Measurements from ENCODE around the gene RGL3. TPM values are rescaled to one million over a fixed set of nuclear protein-coding genes. Genes with fewer than 3 reads are reported as not detected.
A peak's percentile ranks its signal among the peaks of the same experiment; 100 is the strongest.

RGL3 gene
- total and polyA plus RNA-seq, 10 of the 15 experiments (the other 5 are each of a cell fraction or from before 2014, with no cell fraction given): not detected

DNA sequence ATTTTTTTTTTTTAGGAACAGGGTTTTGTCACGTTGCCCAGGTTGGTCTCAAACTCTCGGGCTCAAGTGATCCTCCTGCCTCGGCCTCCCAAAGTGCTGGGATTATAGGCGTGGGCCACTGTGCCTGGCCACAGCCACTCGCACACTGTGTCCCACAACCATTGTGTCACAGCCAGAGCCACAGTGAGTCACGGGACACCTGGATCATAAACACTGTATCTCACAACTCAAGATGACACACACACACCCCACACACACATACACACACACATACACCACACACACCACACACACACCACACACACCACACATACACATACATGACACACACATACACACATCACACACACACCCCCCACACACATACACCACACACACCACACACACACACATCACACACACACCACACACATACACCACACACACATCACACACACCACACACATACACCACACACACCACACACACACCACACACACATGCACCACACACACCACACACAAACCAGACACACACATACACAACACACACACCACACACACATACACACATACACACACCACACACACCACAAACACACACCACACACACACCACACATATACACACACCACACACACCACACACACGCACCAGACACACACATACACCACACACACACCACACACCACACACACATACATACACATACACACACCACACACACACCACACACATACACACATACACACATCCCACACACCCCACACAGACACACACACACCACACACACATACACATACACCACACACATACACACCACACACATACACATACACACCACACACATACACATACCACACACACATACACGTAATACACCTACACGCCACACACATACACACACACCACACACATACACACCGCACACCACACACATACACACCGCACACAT, 45.5 kb upstream of the RGL3 start:
- intact Hi-C loops (cut with micrococcal nuclease; ENCODE audit: unreplicated experiment) (no loop called here), in situ Hi-C loops (cut with MboI) (no loop called here)
- H2AFZ ChIP-seq (ENCODE audit: control insufficient read depth, low read depth, low read length): no peak overlapping the region
- POLR2A ChIA-PET: interaction anchor here (0.6 kb wide), 1 partner anchor 10 kb away, joined by 4 read pairs; no protein-coding TSS in a partner anchor
- no peaks in the 10 kb centered on the region for H3K36me3 ChIP-seq (ENCODE audit: control insufficient read depth in 2 of 2, insufficient read depth in 2 of 2, low read length in 1 of 2)
- H3K79me2 ChIP-seq (ENCODE audit: control insufficient read depth, insufficient read depth, low read length): no peaks in the 10 kb centered on the region
- no peak overlapping the region for H3K4me3 ChIP-seq
- TF ChIP-seq TCF3 (IDR thresholded peaks at IDR 0.05; ENCODE audit: borderline replicate concordance, insufficient read depth, low read depth, low read length): peak; percentile 24; the same call in 1 of the 2 replicates
- TF ChIP-seq HDGF (IDR thresholded peaks at IDR 0.05): peak; percentile 61; the same call in 1 of the 2 replicates
- TF ChIP-seq, protein P1, sequence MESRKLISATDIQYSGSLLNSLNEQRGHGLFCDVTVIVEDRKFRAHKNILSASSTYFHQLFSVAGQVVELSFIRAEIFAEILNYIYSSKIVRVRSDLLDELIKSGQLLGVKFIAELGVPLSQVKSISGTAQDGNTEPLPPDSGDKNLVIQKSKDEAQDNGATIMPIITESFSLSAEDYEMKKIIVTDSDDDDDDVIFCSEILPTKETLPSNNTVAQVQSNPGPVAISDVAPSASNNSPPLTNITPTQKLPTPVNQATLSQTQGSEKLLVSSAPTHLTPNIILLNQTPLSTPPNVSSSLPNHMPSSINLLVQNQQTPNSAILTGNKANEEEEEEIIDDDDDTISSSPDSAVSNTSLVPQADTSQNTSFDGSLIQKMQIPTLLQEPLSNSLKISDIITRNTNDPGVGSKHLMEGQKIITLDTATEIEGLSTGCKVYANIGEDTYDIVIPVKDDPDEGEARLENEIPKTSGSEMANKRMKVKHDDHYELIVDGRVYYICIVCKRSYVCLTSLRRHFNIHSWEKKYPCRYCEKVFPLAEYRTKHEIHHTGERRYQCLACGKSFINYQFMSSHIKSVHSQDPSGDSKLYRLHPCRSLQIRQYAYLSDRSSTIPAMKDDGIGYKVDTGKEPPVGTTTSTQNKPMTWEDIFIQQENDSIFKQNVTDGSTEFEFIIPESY (IDR thresholded peaks at IDR 0.05): no peak
- TF ChIP-seq NBN (IDR thresholded peaks at IDR 0.05): 0 out of 2 replicates have a peak, but pooled peaks have one; percentile 49
- no peak for TF ChIP-seq RBBP5 (conservative IDR thresholded peaks at IDR 0.05)
- TF ChIP-seq, protein P2, sequence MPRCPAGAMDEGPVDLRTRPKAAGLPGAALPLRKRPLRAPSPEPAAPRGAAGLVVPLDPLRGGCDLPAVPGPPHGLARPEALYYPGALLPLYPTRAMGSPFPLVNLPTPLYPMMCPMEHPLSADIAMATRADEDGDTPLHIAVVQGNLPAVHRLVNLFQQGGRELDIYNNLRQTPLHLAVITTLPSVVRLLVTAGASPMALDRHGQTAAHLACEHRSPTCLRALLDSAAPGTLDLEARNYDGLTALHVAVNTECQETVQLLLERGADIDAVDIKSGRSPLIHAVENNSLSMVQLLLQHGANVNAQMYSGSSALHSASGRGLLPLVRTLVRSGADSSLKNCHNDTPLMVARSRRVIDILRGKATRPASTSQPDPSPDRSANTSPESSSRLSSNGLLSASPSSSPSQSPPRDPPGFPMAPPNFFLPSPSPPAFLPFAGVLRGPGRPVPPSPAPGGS (IDR thresholded peaks at IDR 0.05; ENCODE audit: borderline replicate concordance, insufficient read depth, low read depth, low read length, poor library complexity, severe bottlenecking): peak; percentile 93
- TF ChIP-seq NFYB (IDR thresholded peaks at IDR 0.05; ENCODE audit: insufficient read depth, low read depth, low read length): no peak
- TF ChIP-seq, protein P3, sequence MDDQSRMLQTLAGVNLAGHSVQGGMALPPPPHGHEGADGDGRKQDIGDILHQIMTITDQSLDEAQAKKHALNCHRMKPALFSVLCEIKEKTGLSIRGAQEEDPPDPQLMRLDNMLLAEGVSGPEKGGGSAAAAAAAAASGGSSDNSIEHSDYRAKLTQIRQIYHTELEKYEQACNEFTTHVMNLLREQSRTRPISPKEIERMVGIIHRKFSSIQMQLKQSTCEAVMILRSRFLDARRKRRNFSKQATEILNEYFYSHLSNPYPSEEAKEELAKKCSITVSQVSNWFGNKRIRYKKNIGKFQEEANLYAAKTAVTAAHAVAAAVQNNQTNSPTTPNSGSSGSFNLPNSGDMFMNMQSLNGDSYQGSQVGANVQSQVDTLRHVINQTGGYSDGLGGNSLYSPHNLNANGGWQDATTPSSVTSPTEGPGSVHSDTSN (IDR thresholded peaks at IDR 0.05; ENCODE audit: insufficient replicate concordance, low read depth, low read length): no peak
- no peak for TF ChIP-seq NFIC (IDR thresholded peaks at IDR 0.05; ENCODE audit: low read depth, low read length)
- no peak for TF ChIP-seq POU2F2 (IDR thresholded peaks at IDR 0.05; ENCODE audit: borderline replicate concordance, low read depth, low read length)
- TF ChIP-seq TARDBP (IDR thresholded peaks at IDR 0.05; ENCODE audit: borderline replicate concordance): no peak
- TF ChIP-seq, protein P4, sequence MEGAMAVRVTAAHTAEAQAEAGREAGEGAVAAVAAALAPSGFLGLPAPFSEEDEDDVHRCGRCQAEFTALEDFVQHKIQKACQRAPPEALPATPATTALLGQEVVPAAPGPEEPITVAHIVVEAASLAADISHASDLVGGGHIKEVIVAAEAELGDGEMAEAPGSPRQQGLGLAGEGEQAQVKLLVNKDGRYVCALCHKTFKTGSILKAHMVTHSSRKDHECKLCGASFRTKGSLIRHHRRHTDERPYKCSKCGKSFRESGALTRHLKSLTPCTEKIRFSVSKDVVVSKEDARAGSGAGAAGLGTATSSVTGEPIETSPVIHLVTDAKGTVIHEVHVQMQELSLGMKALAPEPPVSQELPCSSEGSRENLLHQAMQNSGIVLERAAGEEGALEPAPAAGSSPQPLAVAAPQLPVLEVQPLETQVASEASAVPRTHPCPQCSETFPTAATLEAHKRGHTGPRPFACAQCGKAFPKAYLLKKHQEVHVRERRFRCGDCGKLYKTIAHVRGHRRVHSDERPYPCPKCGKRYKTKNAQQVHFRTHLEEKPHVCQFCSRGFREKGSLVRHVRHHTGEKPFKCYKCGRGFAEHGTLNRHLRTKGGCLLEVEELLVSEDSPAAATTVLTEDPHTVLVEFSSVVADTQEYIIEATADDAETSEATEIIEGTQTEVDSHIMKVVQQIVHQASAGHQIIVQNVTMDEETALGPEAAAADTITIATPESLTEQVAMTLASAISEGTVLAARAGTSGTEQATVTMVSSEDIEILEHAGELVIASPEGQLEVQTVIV (IDR thresholded peaks at IDR 0.05; ENCODE audit: borderline replicate concordance, partially characterized antibody): peak; percentile 12
- no peaks in the 10 kb centered on the region for H4K20me1 ChIP-seq (ENCODE audit: control insufficient read depth, insufficient read depth)
- DNase-seq (ENCODE audit: low read depth, low spot score) (no peak), ATAC-seq (no peak), FAIRE-seq (peak; percentile 83)
- no peak overlapping the region for H3K27ac ChIP-seq (ENCODE audit: control insufficient read depth, insufficient read depth)
- SMC1A ChIA-PET (ENCODE audit: uncharacterized antibody, unreplicated experiment): no interaction called here
- RAD21 ChIA-PET (ENCODE audit: unreplicated experiment): no interaction called here
- no peaks in the 10 kb centered on the region; the same call in 1 of the 2 replicates for H3K4me1 ChIP-seq (ENCODE audit: control insufficient read depth, insufficient read depth, low read length)
- no peak overlapping the region for H3K9ac ChIP-seq (ENCODE audit: control insufficient read depth, insufficient read depth, low read length)
- 58% methylated on average over 11 of the region's 11 CpGs for WGBS (ENCODE audit: insufficient coverage, insufficient replicate concordance, low lambda C conversion rate, missing lambda C conversion rate)
- no TSS peak for BruUV-seq (replicated peaks)
- H3K27me3 ChIP-seq (replicated peaks in 1 of 2; ENCODE audit: control insufficient read depth in 2 of 2, insufficient read depth in 2 of 2, low read length in 1 of 2): no peaks in the 10 kb centered on the region
- no peaks in the 10 kb centered on the region for H3K9me3 ChIP-seq (replicated peaks; ENCODE audit: control insufficient read depth, insufficient read depth, low read length)
- CTCF ChIA-PET: no interaction called here
- H3K4me2 ChIP-seq (ENCODE audit: control insufficient read depth, insufficient read depth): no peak overlapping the region

All from GM12878 (cell line).